GM12891 (cell line): ENCODE results near the gene DNER.

Experiments used
- POLR2A ChIP-seq: IDR thresholded peaks from 2 replicates; pipeline ENCODE4 v1.6.1; 2011; ENCODE audit warnings: low read depth, low read length, control low read depth
- POLR2AphosphoS5 ChIP-seq: IDR thresholded peaks from 2 replicates; pipeline ENCODE4 v1.6.1; 2011; ENCODE audit warnings: low read depth, low read length, control low read depth

DNA sequence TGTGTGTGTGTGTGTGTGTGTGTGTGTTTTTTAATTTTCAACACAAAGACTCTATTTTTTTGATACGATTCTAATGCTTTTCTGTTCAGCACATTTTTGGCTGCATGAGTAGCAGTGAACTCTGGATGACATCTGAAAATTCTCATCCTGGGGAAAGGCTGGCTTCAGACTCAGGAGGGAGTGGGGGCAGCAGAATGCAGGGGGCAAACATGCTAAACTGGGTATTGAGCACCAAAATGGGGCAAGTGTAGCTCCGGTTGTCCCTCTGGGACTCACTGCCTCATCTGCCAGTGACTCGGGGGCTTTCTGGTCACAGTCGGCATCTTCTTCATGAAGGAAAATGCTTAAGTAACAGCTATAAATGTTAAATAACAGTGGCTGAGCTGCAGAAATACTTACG is 326.5 kb downstream of the DNER start:
- TF ChIP-seq POLR2A (no peak), POLR2AphosphoS5 (no peak)
